ENCODE measurements around the gene ADAMTSL5.
A peak's percentile ranks its signal among the peaks of the same experiment; 100 is the strongest.
"Not testable (repeated sequence)": the region's sequence is repeated elsewhere in the genome, so short reads cannot be mapped to it uniquely, and the experiment has no call there.

The ADAMTSL5 gene

DNA sequence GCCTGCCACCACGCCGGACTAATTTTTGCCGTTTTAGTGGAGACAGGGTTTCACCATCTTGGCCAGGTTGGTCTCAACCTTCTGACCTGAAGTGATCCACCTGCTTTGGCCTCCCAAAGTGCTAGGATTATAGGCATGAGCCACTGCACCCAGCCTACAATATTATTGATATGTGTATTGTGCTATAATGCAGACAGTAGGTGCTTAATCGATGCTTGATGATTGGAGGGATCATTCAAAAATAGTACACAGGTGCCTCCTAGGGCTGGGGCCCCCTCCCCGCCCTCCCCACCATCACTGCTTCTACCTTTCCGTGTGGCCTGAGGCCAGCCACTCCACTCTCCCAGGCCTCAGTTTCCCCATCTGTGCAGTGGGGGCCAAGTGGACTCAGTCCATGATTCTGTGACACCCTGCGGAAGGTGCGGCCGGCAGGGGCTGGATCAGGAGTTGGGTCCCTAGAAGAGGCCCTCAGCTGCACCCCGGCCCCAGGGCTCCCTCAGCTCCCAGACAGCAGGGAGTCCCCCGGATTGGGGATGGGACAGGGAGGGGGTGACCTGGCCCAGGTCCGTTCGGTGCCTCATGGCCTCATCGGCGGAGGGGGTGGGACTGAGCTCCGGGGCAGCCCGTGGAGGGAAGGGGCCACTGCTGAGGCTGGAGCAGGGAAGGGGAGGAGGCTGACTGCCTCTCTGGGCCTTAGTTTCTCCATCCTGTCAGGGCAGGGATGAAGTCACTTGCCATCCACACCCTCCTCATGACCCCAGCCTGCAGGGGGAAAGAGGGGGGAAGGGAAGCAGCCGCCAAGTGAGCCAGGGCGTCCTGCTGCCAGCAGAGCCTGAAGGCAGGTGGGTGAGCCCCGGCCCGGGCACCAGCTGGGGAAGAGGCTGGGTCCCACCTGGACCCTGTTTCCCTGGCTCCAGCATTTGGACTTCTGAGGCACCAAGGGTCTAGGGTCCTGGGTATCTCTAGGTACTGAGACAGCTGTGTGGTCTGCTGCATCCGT lies 1.2 kb downstream of the ADAMTSL5 start:
- no peak for DNase-seq

DNA sequence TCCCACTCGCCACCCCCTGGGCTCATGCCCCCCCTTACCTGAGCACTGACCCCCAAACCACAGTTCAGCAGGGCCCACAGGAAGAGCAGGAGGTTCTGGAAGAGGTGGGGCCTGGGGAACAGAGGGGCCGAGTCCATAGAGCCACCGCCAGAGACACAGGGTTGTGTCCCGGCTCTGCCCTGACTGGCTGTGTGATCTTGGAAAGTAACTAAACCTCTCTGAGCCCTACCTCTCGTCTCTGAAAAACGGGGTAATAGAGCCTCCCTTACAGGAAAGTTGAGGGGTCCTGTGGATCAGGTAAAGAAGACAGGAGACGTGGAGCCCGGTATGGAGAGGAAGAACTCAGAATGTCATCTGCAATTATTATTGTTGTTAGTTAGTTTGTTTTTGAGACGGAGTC lies 2.0 kb downstream of the ADAMTSL5 start:
- no peak for DNase-seq

DNA sequence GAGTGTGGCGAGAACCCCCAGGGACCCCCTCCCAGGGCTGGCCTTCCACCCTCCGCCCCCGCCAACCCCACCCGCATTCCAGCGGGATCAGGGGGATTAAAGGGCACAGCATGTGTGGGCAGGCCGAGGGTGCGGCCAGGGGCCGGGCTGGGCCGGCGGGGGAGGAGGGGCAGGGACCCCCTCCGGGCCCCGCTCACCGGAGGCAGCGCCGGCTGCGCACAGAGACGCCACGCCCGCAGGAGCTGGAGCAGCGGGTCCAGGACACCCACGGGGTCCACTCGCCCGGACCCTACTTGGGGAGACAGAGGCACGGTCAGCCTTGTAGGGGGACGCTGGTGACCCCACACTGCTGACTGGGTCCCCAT lies 2.4 kb downstream of the ADAMTSL5 start:
- no peak for DNase-seq

DNA sequence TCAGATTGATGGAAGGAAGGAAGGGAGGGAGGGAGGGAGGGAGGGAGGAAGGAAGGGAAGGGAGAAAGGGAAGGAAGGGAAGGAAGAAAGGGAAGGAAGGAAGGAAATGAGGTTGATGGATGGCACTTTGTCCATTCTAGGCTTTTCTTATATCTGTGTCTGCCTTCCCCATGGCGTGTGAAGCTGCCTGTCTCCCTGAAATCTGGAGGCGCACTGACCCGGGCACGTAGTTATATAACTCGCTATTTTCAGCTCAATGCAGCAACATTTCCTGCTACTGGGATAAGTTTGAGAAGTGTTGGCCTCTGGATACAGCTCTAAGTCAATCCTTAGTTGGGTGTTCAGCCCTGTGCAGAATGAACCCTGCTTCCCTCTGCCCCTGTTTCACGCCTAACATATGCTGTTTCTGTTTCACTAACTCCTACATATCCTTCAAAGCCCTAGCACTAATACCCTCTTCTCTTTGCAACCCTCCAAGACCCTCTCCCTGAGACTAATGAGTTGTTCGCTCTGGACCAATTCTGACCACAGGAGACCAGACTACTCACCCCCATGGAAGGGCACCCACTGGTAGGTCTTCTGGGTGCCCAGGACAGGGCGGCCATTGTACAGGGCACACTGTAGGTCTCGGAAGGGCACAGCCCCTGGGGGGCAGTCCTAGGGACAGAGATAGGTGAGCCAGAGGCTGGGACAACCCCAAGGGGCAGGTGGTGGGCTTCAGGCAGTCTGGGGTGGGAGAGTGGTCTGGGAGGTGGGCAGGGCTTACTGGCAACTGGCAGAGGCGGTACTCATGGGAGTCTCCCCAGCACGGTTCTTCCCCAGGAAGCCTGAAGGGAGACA lies 3.0 kb downstream of the ADAMTSL5 start:
- DNase-seq, result no peak

DNA sequence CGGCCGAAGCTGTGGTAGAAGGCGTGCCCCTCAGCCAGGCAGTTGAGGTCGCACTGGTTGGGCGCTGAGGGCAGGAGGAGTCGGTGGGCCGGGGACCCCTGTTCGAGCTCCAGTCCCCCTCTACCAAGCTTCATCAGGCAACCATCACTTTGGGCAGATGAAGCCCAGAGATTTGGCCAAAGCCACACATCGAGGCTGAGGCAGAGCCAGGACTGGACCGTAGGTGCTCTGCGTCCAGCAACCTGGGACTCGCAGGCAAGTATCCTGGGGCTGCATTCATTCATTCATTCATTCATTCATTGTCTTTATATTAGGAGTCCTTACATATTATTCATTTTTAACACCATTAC lies 4.3 kb downstream of the ADAMTSL5 start:
- DNase-seq, result no peak

DNA sequence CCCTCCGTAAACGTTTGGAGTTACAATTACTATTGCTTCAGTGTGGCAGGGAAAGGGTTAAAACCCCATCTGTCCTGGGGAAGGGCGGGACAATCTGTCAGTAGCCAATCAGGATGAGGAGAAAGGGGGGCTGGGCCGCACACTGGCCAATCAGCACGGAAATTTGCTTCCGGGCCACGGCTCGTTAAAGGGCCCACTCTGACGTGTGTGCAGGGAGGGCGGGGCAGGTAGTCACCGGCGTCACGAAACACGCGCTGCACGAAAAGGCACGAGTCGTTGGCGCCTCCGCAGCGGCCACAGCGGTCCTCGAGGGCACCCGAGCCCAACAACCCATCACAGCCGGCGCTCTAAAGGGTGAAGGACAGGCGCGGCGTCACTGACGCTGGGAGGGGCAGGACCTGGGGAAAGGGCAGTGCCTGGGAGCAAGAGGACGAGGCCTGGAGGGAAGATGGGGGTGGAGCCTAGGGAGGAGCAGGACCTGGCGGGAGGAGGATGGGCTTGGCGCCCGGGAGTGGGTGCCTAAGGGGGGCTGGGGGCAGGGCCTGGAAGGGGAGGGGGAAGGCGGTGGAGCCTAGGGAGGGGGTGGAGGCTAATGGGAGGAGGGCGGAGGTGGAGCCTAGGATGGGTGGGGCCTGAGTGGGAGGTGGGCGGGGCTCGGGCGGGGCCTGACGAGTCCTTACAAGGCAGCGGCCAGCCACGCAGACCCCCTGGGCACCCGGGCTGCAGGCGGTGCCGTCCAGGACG lies 4.9 kb downstream of the ADAMTSL5 start:
- peak; percentile 99 for DNase-seq

DNA sequence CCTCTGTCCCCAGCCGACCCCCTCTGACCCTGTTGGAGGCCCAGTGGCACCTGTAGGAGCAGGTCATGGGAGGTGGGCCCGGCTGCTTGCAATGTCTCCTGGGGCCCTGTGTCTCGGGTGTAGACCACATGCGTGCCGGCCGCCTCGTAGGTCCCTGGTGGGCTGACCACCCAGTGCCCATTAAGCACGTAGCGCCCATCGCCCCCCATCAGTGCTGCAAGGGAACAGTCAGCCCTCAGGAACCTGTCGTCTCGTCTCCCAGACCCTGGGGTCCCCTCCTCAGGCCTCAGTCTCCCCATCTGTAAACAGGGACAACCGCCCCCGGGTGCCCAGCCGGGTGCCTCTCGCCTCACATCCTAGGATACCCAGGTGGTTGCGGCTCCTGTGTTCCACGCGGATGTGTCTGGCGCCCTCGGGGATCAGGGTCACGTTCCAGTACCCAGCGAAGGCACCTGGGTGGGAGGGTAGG lies 5.6 kb downstream of the ADAMTSL5 start:
- DNase-seq, result no peak

DNA sequence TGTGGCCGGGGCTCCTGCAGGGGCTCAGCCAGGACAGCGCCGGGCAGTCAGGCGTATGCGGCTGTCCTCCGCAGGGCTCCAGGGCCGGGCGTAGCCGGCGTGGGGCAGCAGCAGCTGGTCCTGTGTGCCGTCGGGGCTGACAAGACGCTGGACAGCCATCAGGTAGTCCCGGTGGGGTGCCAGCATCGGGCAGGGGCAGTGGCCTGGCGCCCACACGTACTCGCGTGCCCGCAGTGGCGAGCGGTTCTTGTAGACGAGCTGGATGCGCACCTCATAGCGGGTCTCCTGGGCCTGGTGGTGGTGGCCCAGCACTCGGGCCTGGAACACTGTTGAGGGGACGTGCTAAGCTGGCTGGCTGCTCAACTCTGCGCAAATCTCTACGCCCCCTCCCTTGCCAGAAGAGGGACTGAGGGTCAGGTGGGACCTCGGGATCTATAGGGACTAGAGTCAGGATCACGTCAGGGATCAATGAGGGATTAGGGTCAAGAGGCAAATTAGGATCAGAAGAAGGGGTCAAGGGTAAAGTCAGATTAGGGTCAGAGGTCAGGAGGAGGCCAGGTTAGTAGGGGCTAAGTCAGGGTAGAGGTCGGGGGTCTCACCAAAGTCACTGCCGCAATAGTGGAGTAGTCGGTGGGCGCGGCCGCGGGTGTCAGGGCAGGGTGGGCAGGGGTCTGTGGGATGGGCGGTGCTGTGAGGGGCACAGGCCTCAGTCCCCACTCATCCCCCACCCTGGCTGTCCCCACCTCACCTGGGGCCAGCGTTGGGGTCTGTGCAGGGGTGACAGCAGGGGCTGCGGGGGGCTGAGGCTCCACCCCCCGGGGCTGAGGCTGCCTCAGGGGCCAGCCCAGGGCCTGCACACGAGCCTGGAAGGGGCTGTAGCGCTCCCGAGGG lies 6.6 kb downstream of the ADAMTSL5 start:
- no peak for DNase-seq

DNA sequence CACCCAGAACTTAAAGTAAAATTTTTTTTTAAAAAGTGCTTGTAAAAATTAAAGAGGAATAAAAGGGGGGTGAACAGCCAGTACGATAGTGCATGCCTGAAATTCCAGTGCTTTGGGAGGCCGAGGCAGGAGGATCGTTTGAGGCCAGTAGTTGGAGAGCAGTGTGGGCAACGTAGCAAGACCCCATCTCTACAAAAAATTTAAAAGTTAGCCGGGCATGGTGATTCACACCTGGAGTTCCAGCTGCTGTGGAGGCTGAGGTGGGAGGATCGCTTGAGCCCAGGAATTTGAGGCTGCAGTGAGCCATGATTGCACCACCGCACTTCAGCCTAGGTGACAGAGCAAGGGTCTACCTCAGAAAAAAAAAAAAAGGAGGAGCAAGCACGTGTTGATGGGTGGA lies 7.8 kb downstream of the ADAMTSL5 start:
- no peak for DNase-seq

DNA sequence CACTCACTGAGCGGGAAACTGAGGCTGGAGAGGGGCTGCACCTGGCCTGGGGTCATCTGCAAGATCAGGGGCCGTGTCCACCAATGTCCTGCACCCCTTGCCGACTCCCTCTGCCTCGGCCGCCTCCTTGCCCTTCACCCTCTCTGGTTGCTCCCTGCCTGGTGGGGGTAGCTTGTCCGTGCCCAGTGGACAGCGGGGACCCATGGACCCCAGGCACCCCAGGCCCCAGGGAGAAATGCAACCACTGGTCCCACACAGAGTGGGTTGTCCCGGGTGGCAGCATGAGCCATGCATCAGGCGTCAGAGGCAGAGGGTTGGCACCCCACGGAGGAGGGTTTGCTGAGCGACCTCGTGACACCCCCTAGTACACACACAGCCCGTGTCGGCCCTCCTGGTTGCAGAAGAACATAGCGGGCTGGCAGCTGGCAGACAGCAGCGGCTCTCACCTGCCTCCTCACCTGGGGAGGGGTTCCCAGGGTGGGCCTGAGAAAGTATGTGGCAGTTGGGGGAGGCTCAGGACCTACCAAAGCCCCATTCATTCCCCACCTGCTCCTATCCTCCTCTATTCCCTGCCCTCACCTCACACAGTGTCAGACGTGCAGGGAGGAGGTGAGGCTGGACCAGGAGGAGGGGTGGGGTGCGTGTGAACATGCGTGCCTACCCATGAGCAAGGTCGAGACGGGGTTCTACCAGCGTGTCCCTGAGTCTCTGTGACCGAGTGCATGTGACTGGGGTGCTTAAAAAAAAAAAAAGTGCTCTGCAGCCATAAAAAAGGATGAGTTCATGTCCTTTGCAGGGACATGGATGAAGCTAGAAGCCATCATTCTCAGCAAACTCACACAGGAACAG lies 8.7 kb downstream of the ADAMTSL5 start:
- DNase-seq, result no peak

DNA sequence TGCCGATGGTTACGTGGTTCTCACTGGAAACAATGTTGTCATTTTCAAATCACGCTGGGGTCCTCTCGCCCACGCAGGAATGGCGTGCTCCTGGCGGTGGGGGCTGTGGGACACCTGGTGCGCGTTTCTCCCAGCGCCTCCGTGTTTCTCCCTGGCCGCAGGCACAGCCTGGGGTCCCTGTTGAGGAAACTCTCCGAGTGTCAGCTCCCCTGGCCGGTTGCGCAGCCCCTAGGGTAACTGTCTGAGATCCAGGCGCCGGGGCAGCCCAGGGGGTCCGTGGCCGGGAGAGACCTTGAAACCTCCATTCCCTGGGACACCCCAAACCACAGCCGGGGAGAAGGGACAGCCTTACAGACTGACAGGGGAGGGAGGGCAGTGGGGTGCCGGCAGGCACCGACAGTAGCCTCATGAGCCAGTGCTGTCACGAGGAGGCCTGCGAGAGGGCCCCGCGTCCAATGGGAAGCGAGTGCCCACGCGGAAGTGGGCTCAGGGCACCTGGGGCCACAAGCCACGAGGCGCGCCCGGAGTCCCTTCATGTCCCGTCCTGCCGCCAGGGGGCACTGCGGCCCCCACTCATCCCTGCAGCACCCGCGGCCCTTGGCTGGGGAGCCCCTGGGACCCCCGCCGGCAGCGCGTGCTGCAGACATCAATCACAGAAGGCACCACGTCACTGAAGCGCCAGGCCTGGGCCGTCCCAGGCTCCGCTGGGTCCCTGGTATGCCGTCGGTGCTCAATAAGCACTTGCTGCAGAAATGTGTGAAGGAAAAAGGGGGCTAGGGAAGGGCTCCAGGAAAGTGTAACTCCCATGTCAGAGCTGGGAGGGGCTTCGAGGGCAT lies 9.5 kb downstream of the ADAMTSL5 start:
- peak; percentile 25 for DNase-seq

DNA sequence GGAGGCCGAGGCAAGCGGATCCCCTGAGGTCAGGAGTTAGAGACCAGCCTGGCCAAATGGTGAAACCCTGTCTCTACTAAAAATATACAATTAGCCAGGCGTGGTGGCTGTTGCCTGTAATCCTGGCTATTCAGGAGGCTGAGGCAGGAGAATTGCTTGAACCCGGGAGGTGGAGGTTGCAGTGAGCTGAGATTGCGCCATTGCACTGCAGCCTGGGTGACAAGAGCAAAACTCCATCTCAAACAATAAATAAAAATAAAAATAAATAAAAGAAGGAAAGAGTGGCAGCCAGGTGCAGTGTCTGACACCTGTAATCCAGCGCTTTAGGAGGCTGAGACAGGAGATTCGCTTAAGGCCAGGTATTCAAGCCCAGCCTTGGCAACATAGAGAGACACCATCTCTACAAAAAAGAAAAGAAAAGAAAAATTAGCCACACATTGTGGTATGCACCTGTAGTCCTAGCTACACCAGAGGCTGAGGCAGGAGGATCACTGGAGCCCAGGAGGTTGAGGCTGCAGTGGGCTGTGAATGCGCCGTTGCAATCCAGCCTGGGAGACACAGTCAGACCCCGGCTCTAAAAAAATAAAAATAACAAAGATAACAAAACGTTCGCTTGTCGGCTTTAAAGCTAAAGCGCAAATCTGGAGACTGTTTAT lies 10.3 kb downstream of the ADAMTSL5 start:
- no peak for DNase-seq

DNA sequence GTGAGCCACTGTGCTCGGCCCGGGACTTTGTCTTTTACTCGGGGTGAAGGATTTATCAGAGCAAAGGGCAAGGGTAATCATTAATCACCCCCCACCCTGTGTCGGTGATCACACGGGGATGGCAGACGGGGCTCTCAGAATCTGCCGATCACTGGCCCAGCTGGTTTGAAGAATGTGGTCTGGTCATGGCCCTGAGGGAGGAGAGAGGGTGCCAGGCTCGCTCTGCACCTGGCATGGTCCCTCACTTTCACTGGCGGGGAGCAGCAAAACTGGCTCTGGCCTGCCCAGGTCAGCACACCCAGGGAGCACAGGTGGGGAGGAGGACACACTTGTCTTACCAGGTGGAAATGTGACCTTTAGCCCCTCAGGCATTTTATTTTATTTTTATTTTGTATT lies 11.6 kb downstream of the ADAMTSL5 start:
- DNase-seq, result no peak

DNA sequence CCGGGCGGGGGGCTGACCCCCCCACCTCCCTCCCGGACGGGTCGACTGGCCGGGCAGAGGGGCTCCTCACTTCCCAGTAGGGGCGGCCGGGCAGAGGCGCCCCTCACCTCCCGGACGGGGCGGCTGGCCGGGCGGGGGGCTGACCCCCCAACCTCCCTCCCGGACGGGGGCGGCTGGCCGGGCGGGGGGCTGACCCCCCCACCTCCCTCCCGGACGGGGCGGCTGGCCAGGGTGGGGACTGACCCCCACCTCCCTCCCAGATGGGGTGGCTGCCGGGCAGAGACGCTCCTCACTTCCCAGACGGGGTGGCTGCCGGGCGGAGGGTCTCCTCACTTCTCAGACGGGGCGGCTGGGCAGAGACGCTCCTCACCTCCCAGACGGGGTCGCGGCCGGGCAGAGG lies 13.6 kb downstream of the ADAMTSL5 start:
- not testable (repeated sequence) for DNase-seq

DNA sequence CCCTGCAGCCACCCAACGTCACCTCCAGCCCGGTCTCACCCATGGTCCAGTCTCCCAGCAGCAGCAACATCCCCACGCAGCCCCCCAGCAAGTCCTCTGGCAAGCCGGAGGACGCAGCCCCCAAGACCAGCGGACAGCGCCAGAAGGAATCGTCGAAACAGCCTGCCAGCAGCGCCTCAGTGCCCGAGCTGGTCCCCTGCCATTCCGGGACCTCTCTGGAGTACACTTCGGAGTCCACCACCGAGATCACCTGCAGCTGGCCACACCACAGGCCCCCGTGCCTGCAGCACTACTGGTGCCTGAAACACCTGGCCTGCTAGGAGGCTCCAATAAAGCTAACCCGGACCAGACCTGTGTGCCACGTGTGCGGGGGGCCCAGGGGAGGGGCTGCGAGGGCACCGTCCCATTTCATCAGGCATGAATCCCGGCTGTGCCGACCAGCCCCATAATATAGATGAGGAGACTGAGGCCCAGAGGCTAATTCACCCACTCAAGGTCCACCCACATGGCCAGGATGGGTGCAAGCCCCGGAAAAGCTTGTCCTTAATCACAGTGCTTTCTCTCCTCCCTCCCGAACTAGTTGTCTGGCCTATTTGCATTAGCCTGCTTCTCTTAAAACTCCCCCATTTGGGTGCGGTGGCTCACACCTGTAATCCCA lies 15.1 kb downstream of the ADAMTSL5 start:
- DNase-seq, result no peak

DNA sequence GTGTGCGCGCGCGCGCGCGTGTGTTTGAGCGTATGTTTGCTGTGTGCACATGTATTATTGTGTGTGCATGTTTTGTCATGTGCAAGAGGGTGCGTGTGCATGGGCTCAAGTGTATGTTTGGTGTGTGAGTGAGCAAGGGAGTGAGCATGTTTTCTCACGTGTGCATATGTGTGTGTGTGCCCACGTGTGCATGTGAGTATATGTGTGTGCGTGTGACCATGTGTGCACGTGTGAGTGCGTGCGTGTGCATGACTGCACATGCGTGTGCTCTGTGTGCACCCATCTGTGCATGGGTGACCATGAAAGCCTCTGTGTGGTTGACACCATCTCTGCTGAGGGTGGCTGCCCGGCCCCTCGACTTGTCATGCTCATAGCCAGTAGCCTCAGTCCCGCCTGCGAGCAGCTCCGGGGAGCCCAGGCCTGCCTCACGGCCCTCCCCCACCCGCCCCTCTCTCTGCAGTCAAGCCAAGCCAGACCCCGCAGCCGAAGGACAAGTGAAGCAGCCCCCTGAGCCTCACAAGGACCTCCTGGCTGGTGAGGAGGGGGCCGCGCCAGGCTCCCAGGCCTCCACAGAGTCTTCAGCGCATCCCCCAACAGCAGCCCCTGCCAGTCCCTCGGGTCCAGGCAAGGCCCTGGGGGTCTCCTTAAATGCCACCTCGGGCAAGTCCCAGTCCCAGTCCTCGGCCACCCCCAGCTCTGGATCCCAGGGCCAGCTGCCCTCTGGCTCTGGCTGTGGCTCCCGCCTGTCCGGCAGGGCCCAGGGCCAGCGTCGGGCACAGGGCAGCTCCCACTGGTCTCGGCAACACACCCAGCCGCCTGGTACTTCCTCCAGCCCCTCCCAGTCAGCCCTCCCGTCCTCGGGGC lies 15.9 kb downstream of the ADAMTSL5 start:
- no peak for DNase-seq

DNA sequence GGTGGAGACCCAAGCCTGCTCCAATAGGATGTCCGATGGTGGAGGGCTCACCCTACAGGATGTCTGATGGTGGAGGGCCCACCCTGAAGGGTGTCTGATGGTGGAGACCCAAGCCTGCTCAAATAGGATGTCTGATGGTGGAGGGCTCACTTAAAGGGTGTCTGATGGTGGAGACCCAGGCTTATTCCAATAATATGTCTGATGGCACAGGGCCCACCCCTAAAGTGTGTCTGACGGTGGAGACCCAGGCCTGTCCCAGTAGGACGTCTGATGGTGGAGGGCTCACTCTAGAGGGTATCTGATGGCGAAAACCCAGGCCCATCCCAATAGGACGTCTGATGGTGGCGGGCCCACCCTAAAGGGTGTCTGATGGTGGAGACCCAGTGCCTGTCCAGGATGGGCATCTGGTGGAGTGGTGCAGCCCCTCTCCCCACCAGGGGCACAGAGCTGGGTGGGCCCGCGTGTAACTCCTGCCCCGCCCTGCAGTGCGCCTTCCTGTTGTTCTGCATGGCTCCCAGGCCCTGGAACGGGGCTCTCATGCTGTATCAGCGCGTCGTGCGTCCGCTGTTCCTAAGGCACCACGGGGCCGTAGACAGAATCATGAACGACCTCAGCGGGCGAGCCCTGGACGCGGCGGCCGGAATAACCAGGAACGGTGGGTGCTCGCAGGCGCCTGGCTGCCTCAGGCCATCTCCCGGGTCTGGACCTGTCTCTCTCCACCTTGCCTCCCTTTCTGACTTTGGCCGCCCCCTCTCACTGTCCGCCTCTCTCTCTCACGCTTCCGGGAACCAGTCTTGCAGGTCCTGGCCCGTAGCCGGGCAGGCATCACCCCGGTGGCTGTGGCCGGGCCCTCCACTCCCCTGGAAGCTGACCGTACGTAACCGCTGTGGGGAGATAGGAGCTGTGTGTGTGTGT lies 16.8 kb downstream of the ADAMTSL5 start:
- DNase-seq, result no peak
